SKM-1 treated with dmso at 0.1 percent for 144 hours (cell line): ENCODE results near the gene TMED8.
A peak's percentile ranks its signal among the peaks of the same experiment; 100 is the strongest.
"Not testable (repeated sequence)": the region's sequence is repeated elsewhere in the genome, so short reads cannot be mapped to it uniquely, and the experiment has no call there.

Source experiments
- DNase-seq: peaks from one replicate; lab custom pipeline; 2025; ENCODE audit not compliant: unreplicated experiment; lab: John Stamatoyannopoulos, UW

TMED8 gene

DNA sequence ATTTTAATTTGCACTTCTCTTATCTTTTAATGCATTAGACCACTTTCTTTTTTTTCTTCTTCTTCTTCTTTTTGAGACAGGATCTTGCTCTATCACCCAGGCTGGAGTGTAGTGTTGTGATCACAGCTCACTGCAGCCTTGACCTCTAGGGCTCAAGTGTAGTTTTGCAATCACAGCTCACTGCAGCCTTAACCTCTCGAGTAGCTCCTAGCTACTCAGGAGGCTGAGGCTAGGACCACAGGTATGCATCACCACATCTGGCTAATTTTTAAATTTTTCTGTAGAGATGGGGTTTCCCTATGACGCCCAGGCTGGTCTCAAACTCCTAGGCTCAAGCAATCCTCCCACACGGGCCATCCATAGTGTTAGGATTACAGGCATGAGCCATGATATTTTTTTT, 12.7 kb downstream of the TMED8 start:
- no peak for DNase-seq

DNA sequence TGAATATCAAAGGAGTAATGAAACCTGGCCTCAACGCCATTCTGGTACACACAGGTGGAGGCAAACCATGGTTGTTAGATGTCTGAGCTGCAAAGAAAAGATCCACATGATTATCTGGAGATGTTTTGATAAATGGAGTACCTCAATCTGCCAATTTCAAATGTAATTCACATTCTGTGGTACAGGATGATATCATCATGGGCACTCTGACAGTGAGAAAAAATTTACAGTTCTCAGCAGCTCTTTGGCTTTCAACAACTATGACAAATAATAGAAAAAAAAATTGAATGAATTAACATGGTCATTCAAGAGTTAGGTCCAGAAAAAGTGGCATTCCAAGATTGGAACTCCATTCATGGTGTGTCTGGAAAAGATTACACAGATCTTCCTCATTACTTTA, 17.3 kb downstream of the TMED8 start:
- DNase-seq: no peak

DNA sequence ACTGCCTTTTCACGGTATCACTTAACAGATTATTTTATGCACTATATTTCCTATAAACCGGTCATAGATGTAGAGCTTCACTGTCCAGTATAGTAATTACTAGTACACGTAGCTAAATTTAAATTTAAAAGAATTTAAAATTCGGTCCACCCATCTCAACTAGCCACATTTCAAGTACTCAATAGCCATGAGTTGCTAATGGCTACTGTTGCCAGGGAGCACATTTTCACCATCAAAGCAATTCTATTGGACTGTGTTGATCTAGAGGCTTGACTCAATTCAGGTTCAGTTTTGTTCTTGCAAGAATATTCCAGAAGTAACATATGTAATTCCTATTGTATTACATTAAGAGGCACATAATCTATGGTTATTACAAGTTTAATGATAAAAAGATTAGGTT, 20.0 kb downstream of the TMED8 start:
- no peak for DNase-seq

DNA sequence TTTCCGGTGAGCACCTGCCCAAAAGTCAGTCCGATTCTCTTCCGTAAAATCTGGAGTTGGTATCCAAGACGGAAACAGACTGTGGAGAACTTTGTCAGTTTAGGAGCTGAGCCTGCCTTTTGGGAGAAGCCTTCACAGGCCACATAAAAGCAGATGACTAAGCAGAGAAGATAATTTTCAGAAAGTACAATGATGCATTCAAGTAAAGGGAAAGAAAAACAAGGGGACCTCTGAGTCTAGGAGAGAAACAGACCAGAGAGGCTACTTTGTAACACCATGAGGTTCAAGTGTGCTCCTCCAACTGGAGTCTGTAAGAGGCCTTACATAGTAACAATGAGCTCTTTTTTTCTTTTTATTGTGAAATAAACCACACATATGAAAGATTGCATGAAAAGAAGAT, 21.1 kb downstream of the TMED8 start:
- no peak for DNase-seq

DNA sequence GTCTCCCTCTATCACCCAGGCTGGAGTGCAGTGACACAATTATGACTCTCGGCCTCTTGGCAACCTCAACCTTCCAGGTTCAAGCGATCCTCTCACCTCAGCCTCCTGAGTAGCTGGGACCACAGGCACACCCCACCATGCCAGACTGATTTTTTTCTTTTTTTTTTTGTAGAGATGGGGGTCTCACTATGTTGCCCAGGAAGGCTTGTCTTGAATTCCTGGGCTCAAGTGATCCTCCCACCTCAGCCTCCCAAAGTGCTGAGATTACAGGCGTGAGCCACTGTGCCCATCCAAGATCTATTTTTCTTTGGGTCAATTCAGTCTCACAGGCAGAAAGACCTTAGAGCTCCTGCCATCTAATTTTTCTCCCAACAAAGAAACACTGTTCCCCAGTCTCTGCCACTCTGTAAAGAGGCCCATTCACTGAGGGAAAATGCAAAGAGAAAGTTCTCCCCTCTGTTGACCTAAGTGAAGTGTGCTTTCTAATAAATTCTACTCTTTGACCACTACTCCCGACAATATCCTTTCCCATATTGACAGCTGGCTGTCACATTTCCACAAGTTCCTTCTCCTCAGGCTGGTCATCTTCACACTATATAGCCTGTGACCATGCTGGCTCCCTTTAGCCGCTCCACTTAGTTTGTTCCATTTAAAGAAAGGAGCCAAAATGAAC, 23.3 kb downstream of the TMED8 start:
- DNase-seq: no peak

DNA sequence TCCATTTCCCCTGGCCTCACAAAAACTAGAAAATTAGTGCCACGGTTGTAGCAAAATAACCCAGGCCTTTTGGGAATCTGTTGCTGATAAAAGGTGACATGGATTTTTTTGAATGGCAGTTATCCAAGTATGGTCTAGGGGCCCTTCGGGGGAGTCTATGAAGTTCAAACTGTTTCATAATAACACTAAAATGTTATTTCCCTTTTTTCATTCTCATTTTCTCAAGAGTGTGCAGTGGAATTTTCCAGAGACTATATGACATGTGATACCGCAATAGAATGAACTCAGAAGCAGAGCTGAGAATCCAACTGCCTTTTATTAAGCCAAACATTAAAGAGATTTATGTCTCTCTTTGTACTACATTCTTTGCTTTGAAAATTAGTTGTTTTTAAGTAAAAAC, 29.1 kb downstream of the TMED8 start:
- peak; percentile 72 for DNase-seq

DNA sequence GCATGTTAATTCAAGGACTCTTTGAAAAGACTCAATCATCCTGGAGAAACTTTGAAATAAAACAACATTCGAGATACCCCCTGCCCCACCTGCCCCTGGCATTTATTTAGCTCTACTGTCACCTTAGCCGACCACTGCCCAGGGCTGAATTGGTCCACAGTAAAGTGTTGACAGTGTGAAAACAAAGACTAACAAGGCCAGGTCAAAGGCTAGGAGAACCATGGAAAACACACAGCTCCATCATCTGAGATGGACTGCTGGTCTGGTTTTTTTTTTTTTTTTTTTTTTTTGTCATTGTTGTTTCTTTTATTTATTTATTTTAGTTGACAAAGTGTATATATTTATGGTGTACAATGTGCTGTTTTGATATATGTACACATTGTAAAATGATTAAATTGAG, 30.4 kb downstream of the TMED8 start:
- DNase-seq: no peak

DNA sequence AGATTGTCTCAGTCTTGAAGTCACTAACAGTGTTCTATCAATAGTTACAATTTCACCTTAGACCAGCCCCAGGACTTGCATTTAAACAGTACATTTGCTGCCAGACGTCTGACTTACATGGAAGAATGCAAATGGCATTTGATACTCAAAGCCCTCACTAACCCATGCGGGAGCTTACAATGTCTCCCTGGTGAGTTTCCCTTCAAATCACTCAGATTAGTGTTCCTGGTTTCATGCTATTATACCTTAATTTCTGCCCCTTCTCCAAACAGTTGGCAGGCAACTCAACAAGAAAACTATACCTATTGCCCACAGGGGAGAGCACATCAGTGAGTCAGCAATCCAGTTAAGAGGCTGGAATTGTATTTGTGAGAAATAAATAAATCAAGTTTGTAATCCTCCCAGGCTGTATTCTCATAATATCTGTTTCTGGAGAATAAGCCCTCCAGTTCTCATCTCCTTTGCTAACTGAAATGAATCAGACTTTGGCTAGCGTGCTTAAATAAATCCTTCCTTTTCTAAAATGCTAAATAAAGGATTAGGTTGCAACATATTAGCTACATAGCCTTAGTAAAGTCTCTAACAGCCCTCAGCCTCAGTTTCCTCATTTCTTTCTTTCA, 32.4 kb downstream of the TMED8 start:
- DNase-seq: no peak

DNA sequence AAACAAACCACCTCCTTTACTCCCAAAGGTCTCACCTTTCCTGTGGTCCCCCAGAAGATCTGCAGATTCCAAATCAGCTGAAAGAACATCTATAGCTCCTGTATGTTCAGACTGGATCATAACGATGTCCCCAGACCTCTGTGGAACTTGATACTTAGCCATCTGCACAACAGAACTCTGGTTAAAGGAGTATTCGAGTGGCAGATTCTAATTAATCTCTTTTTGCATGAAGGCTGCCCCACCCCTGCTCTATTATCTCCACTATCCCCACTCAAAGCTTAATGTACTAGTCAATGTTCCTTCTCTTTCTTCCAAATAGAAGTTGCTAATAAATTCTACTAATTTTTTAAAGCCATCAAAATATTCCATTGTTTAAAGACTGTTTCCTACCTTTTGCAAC, 33.2 kb downstream of the TMED8 start:
- DNase-seq: no peak

DNA sequence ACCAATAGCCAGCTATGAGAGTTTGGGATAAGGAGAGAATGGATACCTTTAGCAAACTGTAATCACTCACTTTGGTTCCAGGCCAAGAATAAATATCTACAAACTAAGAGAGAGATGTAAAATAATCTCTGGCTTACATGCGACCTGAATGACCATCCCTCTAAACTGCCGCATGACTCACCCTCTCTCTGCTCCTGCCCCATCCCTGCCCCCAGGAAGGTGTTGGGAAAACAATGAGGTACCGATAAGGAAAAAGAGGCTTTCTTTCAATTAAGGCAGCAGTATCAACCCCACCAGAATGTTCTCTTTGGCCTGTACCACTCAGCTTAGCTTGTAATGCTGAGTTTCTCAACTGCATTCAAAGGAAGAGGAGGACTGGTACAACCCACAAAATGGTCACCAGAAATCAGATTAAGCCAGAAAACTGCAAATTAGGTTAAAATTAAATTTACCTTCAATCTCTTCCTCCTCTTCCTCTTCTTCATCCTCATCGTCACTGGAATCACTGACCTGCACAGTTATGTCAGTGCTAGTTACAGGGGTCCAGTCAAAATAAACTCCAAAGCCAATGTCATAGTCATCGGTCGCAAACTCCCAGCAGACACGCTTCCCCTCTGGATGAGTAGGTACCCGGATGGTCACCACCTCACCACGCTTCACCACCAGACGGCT, 34.0 kb downstream of the TMED8 start:
- DNase-seq: no peak

DNA sequence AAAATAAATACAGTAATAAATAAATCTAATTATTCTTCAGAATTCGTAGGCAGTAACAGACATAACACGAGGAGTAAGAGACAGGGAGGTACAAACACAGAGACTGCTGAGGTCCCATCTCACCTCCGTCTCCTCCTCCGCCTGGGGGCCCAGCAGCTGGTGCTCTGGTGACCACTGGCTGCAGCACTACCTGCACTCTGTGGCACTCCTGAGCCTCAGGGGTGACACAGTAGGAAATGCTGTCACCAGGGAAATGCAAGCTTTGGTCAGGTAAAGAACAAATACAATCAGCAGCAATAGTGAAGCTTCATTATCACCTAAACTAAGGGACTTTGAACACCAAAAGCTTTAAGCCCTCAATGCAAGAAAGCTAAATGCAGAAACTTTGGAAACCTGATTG, 36.5 kb downstream of the TMED8 start:
- no peak for DNase-seq

DNA sequence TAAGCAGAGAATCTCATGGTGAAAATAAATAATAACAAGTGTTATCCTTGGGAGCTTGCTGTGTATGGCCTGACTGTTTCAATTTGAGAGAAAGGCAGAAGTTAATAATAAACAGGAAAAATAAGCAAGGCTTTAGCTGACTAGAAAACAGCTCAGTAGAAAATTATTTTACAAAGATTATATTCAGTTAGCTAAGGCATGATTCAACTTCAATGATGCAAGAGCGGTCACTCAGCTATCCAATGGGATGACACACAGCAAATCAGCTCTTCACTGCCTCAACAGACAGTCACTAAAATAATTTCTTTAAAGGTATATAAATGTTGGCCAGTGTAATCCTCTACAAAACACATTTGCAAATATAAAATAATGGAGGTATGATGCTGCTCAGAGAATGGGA, 37.5 kb downstream of the TMED8 start:
- DNase-seq: no peak

DNA sequence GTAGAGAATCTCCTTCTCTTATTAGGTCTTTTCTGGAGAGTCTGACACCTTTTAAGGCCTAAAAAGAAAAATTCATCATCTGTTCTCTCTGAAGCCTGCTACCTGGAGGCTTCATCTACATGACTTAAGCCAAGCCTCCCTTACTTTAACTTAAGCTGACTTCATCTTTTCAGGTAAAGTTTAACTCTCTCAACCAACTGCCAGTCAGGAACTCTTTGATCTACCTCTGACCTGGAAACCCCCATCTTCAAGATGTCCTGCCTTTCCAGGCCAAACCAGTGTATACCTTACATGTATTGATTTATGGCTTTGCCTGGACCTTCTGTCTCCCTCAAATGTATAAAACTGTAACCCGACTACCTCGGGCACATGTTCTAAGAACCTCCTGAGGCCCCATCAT, 38.6 kb downstream of the TMED8 start:
- DNase-seq: no peak

DNA sequence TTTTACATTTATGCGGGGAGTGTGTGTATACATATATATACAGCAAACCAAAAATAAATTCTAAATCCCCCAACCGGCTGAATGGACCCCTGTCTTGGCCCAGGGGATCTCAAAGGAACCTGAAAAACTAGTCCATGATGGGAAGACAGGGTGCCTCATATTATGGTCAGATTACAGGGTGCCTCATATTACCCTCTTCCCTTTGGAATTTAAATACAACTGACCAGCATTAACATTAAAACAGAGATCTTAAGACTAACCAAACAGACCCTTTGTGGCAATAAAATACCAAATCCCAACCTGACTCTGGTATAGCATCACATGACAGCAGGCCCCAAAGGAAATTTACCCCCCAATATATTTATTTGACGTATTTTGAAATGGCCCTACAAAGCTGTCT, 39.0 kb downstream of the TMED8 start:
- DNase-seq: no peak

DNA sequence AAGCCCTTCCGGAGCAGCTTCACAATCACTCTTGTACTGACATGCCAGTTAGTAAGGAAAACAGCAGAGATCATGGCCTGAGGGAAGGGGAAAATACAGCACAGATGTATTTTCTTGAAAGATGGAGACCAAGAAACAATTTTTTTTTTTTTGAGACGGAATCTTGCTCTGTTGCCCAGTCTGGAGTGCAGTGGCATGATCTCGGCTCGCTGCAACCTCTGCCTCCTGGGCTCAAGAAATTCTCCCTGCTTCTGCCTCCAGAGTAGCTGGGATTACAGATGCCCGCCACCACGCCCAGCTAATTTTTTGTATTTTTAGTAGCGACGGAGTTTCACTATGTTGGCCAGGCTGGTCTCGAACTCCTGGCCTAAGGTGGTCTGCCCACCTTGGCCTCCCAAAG, 39.6 kb downstream of the TMED8 start:
- DNase-seq: not testable (repeated sequence)

DNA sequence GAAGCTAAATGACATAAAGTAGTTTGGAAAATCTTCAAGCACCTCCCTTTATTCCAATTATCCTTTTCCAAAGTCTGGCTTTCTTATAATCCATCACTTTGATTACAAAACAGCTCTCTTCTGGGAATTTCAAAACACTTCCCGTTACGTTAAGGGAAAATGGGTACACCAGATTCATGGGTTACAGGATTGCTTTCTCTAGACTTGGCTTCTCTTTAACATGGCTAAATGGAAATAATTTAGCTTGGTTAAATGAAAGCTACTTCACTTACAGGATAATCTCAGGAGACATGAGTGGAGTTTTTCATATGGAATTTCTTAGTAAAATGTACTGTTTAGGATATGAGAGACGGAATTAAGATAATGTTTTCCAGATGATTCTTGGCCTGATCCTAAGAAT, 41.3 kb downstream of the TMED8 start:
- DNase-seq: no peak

DNA sequence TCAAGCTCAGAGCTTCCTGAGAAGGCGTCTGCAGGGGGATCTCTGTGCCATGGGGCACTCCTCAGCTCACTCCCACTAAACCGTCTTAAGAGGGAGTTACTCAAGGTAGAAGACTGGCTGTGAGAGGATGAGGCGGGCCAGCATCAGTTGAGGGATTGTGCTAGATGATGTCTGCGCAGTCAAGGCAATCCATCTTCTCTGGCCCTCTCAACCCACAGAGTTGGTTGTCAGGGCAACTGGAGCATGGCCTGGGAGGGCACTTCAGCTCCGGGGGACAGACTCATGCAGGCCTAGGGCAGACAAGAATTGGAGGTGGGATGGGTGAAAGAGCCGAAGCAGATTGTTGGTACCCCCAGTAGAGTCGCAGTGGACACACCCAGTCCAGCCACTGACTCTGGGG, 47.0 kb downstream of the TMED8 start:
- DNase-seq: no peak

DNA sequence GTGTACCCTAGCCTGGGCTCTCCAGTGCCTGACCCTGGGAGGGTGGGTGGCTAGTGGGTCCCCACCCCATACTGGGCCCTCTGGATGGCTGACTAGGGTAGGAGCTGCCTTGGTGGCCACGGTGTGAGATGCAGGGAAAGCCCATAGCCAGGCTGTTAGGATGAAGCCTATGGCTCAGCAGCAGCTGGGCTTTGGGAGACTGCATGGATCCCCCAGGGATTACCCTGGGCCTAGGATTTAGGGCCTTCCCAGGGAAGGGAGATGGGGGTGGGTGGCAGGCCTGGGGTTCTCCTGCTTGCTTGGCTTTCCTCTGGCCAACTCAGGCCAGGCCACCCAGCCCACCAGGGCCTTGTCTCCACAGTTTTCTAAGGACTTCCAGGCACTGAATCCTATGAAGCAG, 49.8 kb downstream of the TMED8 start:
- DNase-seq: no peak

DNA sequence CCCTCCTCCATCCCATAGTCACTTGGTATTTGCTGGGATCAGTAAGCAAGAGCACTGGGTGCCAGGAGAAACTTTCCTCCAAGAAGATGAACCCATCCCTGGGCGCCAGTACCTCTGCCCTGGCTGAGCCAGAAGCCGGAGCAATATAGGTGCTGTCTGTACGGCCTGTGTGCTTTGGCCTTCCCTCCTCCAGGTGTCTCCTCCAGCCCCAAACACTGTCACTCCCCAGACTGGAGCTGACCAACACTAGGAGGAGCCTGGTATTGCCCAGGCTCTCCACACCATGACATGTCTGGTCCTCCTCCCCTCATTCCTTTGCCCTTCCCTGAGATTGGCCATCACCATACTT, 51.2 kb downstream of the TMED8 start:
- no peak for DNase-seq

DNA sequence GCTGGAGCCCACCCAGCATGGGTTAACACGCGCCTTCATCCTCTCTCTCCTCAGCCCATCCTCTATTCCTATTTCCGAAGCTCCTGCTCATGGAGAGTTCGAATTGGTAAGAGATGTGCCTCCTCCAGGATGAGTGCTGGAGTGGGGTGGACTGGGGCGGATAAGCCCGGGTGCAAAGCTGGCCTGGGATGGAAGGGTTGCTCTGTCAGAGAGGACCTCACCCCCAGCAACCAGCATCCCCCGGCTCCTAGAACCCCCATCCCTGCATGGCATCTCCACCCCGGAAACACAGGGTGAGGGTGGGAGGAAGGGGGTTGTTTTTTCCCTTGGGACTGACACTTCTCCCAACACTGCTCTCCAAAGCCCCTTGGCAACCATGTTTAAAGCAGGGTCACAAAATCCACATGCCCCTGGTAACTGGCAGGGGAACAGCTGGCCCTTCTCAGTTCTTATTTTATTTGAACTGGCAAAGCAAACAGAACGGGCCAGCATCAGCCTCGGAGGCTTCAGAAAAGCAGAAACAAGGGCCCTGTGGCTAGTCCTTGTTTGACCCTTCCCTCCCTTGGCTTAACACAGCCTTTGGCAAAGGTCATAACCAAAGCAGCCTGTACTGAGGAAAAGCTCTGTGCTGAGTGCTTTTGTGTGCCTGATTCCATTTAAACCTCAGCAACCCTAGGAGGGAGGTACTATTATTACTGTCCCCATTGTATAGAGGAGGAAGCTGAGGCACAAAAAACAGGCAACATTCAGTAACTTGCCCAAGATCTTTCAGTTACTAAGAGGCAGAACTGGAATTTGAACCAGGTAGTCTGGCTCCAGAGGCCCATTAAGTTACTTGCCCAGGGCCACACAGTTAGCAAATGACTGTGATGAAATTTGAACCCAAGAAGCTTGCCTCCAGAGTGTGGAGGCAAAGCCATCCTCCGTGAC, 51.8 kb downstream of the TMED8 start:
- no peak for DNase-seq

DNA sequence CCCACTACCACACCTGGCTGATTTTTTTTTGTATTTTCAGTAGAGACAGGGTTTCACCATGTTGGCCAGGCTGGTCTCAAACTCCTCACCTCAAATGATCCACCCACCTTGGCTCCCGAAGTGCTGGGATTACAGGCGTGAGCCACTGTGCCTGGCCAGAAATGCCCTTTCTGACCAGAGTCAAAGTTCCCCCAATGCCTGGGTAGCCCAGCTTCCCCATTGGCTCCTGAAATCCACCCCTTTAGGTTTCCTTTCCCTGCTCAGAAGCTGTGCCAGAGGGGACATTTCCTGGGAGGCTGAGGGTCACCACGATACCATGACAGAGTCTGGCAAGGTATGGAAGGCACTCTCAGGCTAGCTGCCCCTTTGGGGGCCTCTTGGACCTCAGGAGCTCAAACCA, 52.6 kb downstream of the TMED8 start:
- no peak for DNase-seq

DNA sequence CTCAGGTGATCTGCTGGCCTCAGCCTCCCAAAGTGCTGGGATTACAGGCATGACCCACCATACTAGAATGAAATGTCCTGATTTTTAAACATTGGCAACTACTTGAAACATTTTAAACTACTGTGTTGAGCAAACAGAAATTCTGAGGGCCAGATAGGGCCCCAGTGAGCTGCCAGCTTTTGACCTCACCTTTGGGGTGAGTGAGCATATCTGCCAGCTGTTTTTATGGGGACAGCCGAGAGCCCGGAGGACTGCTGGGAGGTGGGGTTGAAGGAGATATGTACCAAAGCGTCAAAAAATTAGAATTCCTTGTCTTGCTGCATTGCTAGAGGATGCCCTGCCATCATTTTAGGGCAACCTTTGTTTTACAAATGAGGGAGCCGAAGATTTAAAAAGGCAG, 53.3 kb downstream of the TMED8 start:
- no peak for DNase-seq
